H9 (cell line): Measurements from ENCODE around the gene DEAF1. TPM values are rescaled to one million over a fixed set of nuclear protein-coding genes. Genes with fewer than 3 reads are reported as not detected.
"Not testable (repeated sequence)": the region's sequence is repeated elsewhere in the genome, so short reads cannot be mapped to it uniquely, and the experiment has no call there.

Experiments used
- DNase-seq: peaks from one replicate; pipeline ENCODE4 v3.0.0-alpha.2; 2017
- H2AFZ ChIP-seq: one replicate; pipeline ENCODE4 v1.6.1; 2013; ENCODE audit warnings: mild to moderate bottlenecking, low read length, control low read depth, moderate library complexity
- H2AK5ac ChIP-seq: 2 replicates; pipeline ENCODE4 v1.6.1; 2013; ENCODE audit warnings: low read length, control low read depth, mixed read lengths; ENCODE audit not compliant: insufficient read length
- H2BK120ac ChIP-seq: one replicate; pipeline ENCODE4 v1.6.1; 2013; ENCODE audit warnings: low read depth, mild to moderate bottlenecking, low read length, control low read depth, inconsistent platforms; ENCODE audit not compliant: poor library complexity, severe bottlenecking
- H2BK12ac ChIP-seq: 2 replicates; pipeline ENCODE4 v1.6.1; 2013; ENCODE audit warnings: low read length, control low read depth, mixed read lengths, low read depth; ENCODE audit not compliant: insufficient read length
- H2BK15ac ChIP-seq: 2 replicates; pipeline ENCODE4 v1.6.1; 2013; ENCODE audit warnings: low read depth, low read length, control low read depth
- H2BK20ac ChIP-seq: one replicate; pipeline ENCODE4 v1.6.1; 2013; ENCODE audit warnings: low read depth, mild to moderate bottlenecking, low read length, control low read depth, inconsistent platforms; ENCODE audit not compliant: poor library complexity, severe bottlenecking
- H2BK5ac ChIP-seq: 2 replicates; pipeline ENCODE4 v1.6.1; 2013; ENCODE audit warnings: low read length, control low read depth, mixed read lengths; ENCODE audit not compliant: insufficient read length
- H3K14ac ChIP-seq: 2 replicates; pipeline ENCODE4 v1.6.1; 2013; ENCODE audit warnings: low read length, control low read depth; ENCODE audit not compliant: insufficient read depth
- H3K18ac ChIP-seq: 2 replicates; pipeline ENCODE4 v1.6.1; 2013; ENCODE audit warnings: low read depth, mild to moderate bottlenecking, mixed read lengths, low read length, control low read depth; ENCODE audit not compliant: insufficient read length
- H3K23ac ChIP-seq: 2 replicates; pipeline ENCODE4 v1.6.1; 2013; ENCODE audit warnings: low read length, control low read depth, mixed read lengths, low read depth; ENCODE audit not compliant: insufficient read length
- H3K23me2 ChIP-seq: 2 replicates; pipeline ENCODE4 v1.6.1; 2013; ENCODE audit warnings: low read depth, mild to moderate bottlenecking, mixed read lengths, low read length, control low read depth; ENCODE audit not compliant: insufficient read length, poor library complexity, severe bottlenecking
- H3K27ac ChIP-seq: 2 replicates; pipeline ENCODE4 v1.5.1; 2013; ENCODE audit warnings: low read length, control low read depth, mixed read lengths, low read depth; ENCODE audit not compliant: insufficient read length
- H3K27me3 ChIP-seq: 2 replicates; pipeline ENCODE4 v1.6.1; 2013; ENCODE audit warnings: low read length, control low read depth, inconsistent platforms; ENCODE audit not compliant: insufficient read depth
- H3K4ac ChIP-seq: 2 replicates; pipeline ENCODE4 v1.6.1; 2013; ENCODE audit warnings: low read depth, mild to moderate bottlenecking, control low read depth, inconsistent platforms, low read length, moderate library complexity
- H3K4me1 ChIP-seq: 2 replicates; pipeline ENCODE4 v1.6.1; 2013; ENCODE audit warnings: low read length, control low read depth, inconsistent platforms; ENCODE audit not compliant: insufficient read depth
- H3K4me2 ChIP-seq: 2 replicates; pipeline ENCODE4 v1.6.1; 2013; ENCODE audit warnings: low read length, control low read depth, mixed read lengths; ENCODE audit not compliant: insufficient read length, insufficient read depth
- H3K56ac ChIP-seq: 2 replicates; pipeline ENCODE4 v1.6.1; 2013; ENCODE audit warnings: low read depth, mild to moderate bottlenecking, mixed read lengths, low read length, control low read depth; ENCODE audit not compliant: insufficient read length
- H3K79me1 ChIP-seq: 2 replicates; pipeline ENCODE4 v1.6.1; 2013; ENCODE audit warnings: low read depth, mild to moderate bottlenecking, moderate library complexity, low read length, control low read depth, inconsistent platforms; ENCODE audit not compliant: insufficient read depth, poor library complexity, severe bottlenecking
- H3K79me2 ChIP-seq: 2 replicates; pipeline ENCODE4 v1.6.1; 2013; ENCODE audit warnings: low read length, control low read depth, inconsistent platforms; ENCODE audit not compliant: insufficient read depth
- H3K9ac ChIP-seq: 2 replicates; pipeline ENCODE4 v1.6.1; 2013; ENCODE audit warnings: low read length, control low read depth, mixed read lengths; ENCODE audit not compliant: insufficient read length; ENCODE audit errors: extremely low read depth
- H3K9me3 ChIP-seq: one replicate; pipeline ENCODE4 v1.6.1; 2013; ENCODE audit warnings: low read depth, low read length, inconsistent platforms; ENCODE audit not compliant: control insufficient read depth
- H3T11ph ChIP-seq: one replicate; pipeline ENCODE4 v1.6.1; 2013; ENCODE audit warnings: mild to moderate bottlenecking, low read length, control low read depth, inconsistent platforms
- H4K20me1 ChIP-seq: one replicate; pipeline ENCODE4 v1.6.1; 2013; ENCODE audit not compliant: control insufficient read depth, insufficient read length, insufficient read depth
- H4K5ac ChIP-seq: 2 replicates; pipeline ENCODE4 v1.6.1; 2013; ENCODE audit warnings: low read depth, mild to moderate bottlenecking, mixed read lengths, low read length, control low read depth; ENCODE audit not compliant: insufficient read length
- H4K8ac ChIP-seq: replicated peaks from 2 replicates; pipeline ENCODE4 v1.6.1; 2013; ENCODE audit warnings: low read length, control low read depth, mixed read lengths, low read depth; ENCODE audit not compliant: insufficient read length
- H4K91ac ChIP-seq: 2 replicates; pipeline ENCODE4 v1.6.1; 2013; ENCODE audit warnings: low read depth, mild to moderate bottlenecking, moderate library complexity, mixed read lengths, low read length, control low read depth; ENCODE audit not compliant: insufficient read length
- H3K27ac Mint-ChIP-seq, 3 experiments: 2 replicates in 2 of 3; 3 replicates in 1 of 3; pipeline ENCODE4 v1.8.0; 2020 to 2021; ENCODE audit warnings: mixed read lengths in 3 of 3, mild to moderate bottlenecking in 1 of 3, moderate library complexity in 1 of 3
- H3K27me3 Mint-ChIP-seq: 2 replicates; pipeline ENCODE4 v1.8.0; 2021; ENCODE audit warnings: low read depth, mild to moderate bottlenecking, moderate library complexity, mixed read lengths
- H3K36me3 Mint-ChIP-seq, 3 experiments: 2 replicates in 2 of 3; 3 replicates in 1 of 3; pipeline ENCODE4 v1.8.0; 2020 to 2021; ENCODE audit warnings: low read depth in 3 of 3, mixed read lengths in 3 of 3; ENCODE audit not compliant: insufficient read depth in 1 of 3
- H3K4me1 Mint-ChIP-seq, 2 experiments: 2 replicates each; pipeline ENCODE4 v1.8.0; 2020; ENCODE audit warnings: mixed read lengths in 2 of 2
- H3K4me3 Mint-ChIP-seq, 2 experiments: 2 replicates in 1 of 2; 3 replicates in 1 of 2; pipeline ENCODE4 v1.8.0; 2020 to 2021; ENCODE audit warnings: mild to moderate bottlenecking in 2 of 2, mixed read lengths in 2 of 2, moderate library complexity in 1 of 2
- H3K9me3 Mint-ChIP-seq, 2 experiments: 2 replicates in 1 of 2; 3 replicates in 1 of 2; pipeline ENCODE4 v1.8.0; 2020; ENCODE audit warnings: mild to moderate bottlenecking in 2 of 2, mixed read lengths in 2 of 2, moderate library complexity in 1 of 2
- CTCF ChIP-seq: fragments of 200-600 bp; sonication (generic); conservative IDR thresholded peaks from 3 replicates; pipeline ENCODE4 v1.8.0; 2021; ENCODE audit warnings: antibody characterized with exemption, mild to moderate bottlenecking
- WGBS: extraction: QIAGEN DNeasy Blood & Tissue Kit; methylation state at CpG from one replicate; pipeline ENCODE4 v1.1.7; 2013; ENCODE audit warnings: missing lambda C conversion rate, low lambda C conversion rate, mixed read lengths; ENCODE audit not compliant: insufficient read length; ENCODE audit errors: extremely low coverage; 5-methylcytosine and 5-hydroxymethylcytosine counted together
- total RNA-seq: library from RNA; stranded (reverse); gene quantifications from 2 replicates; pipeline ENCODE4 v1.2.1, GENCODE V29; 2021

Gene DEAF1
- total RNA-seq, 1 experiment from 2014 or later: 67.3 TPM

DNA sequence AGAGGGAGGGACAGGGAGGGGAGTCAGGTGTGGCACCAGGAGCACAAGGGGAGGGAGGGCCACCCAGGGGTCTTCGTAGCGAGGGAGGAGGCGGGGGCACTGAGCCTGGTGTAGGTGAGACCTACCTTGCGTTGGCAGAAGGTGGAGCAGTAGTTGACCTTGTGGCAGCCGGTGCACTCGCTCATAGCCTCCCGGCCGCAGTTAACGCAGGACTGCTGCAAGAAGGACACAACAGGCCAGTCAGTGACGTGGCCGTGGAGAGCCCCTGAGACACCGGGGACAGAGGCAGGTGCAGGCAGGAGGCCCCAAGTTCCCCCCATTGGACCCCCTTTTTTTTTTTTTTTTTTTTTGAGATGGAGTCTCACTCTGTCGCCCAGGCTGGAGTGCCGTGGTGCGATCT lies 41.2 kb downstream of the DEAF1 start:
- no peak overlapping the region for H2BK5ac ChIP-seq
- no peak overlapping the region for H3K4me2 ChIP-seq
- no peak overlapping the region for H3K9ac ChIP-seq
- H3K27ac ChIP-seq: no peak overlapping the region
- H4K91ac ChIP-seq: no peak overlapping the region
- peaks cover 17 to 56% (median 27%) of the 10 kb centered on the region in 3 experiments for H3K36me3 Mint-ChIP-seq
- H3K9me3 ChIP-seq: no peaks in the 10 kb centered on the region
- H3K4ac ChIP-seq: no peak overlapping the region
- H3K79me1 ChIP-seq: no peaks in the 10 kb centered on the region
- H4K5ac ChIP-seq: no peak overlapping the region
- no peak for DNase-seq
- H2BK12ac ChIP-seq: no peak overlapping the region
- H3K4me1 ChIP-seq: no peaks in the 10 kb centered on the region
- H2AK5ac ChIP-seq: no peak overlapping the region
- H3T11ph ChIP-seq: no peak overlapping the region
- no peak overlapping the region for H4K8ac ChIP-seq
- no peak overlapping the region for H3K18ac ChIP-seq
- no peak overlapping the region for H3K4me3 Mint-ChIP-seq
- no peak overlapping the region for H2BK15ac ChIP-seq
- WGBS: no CpG with 5 or more reads among the region's 15 CpGs
- no peaks in the 10 kb centered on the region for H3K4me1 Mint-ChIP-seq
- H3K27me3 ChIP-seq: no peaks in the 10 kb centered on the region
- no peak for TF ChIP-seq CTCF
- H3K9me3 Mint-ChIP-seq: no peaks in the 10 kb centered on the region
- H3K14ac ChIP-seq: no peak overlapping the region
- H3K27me3 Mint-ChIP-seq: no peaks in the 10 kb centered on the region
- H2BK20ac ChIP-seq: no peak overlapping the region
- no peaks in the 10 kb centered on the region for H3K23me2 ChIP-seq
- H2AFZ ChIP-seq: no peak overlapping the region
- H3K27ac Mint-ChIP-seq: no peak overlapping the region
- H3K56ac ChIP-seq: no peak overlapping the region
- no peaks in the 10 kb centered on the region for H4K20me1 ChIP-seq
- no peaks in the 10 kb centered on the region for H3K79me2 ChIP-seq
- H2BK120ac ChIP-seq: no peak overlapping the region
- H3K23ac ChIP-seq: no peak overlapping the region

DNA sequence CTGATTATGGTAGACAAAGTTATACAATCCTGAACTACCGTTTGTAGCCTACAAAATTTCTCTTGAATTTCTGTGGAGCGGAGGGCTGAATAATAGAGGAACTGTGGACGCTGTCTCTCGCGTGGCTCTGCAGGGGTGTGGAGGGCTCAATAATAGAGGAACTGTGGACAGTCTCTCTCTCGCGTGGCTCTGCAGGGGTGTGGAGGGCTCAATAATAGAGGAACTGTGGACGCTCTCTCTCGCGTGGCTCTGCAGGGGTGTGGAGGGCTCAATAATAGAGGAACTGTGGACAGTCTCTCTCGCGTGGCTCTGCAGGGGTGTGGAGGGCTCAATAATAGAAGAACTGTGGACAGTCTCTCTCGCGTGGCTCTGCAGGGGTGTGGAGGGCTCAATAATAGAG lies 41.9 kb downstream of the DEAF1 start:
- H3K27me3 ChIP-seq, H3K4me2 ChIP-seq, DNase-seq, H4K5ac ChIP-seq, H3K4me1 Mint-ChIP-seq, H4K91ac ChIP-seq, H3K79me2 ChIP-seq, H3T11ph ChIP-seq, H3K23ac ChIP-seq, H3K27ac ChIP-seq, H3K56ac ChIP-seq, H3K9me3 ChIP-seq, H2AFZ ChIP-seq, H2BK20ac ChIP-seq, H3K4ac ChIP-seq, H2AK5ac ChIP-seq, H2BK120ac ChIP-seq, H4K8ac ChIP-seq, H3K27me3 Mint-ChIP-seq, H3K14ac ChIP-seq, H4K20me1 ChIP-seq, H2BK15ac ChIP-seq, H3K23me2 ChIP-seq, H3K18ac ChIP-seq, H3K4me3 Mint-ChIP-seq, H2BK5ac ChIP-seq, H3K4me1 ChIP-seq, H3K79me1 ChIP-seq, H3K9me3 Mint-ChIP-seq, H2BK12ac ChIP-seq, H3K27ac Mint-ChIP-seq, H3K9ac ChIP-seq: not testable (repeated sequence)
- WGBS: no CpG with 5 or more reads among the region's 14 CpGs
- peaks cover 17 to 54% (median 32%) of the 10 kb centered on the region in 3 experiments for H3K36me3 Mint-ChIP-seq
